ENCODE data around the gene DIP2B. TPM values are rescaled to one million over a fixed set of nuclear protein-coding genes. Genes with fewer than 3 reads are reported as not detected.
A peak's percentile ranks its signal among the peaks of the same experiment; 100 is the strongest.
"Not testable (repeated sequence)": the region's sequence is repeated elsewhere in the genome, so short reads cannot be mapped to it uniquely, and the experiment has no call there.

DIP2B gene
- total RNA-seq, 1 donor from 2014 or later: 45.1 TPM

DNA sequence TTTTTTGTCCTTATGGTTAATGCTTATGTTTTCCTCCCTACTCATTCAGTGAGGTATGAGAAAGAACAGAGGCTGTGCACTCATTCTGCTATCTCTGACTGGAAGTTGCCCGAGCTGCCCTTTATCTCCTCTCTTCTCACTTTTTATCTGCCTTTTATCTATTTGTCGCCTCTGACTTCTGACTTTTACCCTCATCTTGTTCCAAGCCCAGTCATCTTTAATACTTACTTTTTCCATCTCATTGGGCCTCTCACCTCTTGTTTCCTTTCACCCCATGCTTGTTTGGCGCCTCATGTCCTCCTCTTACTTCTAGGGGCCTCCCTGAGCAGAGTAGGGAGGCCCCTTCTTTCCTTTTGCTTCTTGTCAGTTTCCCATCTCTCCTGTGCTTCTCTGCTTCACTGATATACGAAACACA is 50.7 kb downstream of the DIP2B start:
- no peak overlapping the region for H3K4me3 Mint-ChIP-seq (ENCODE audit: unreplicated experiment)
- H3K36me3 Mint-ChIP-seq (ENCODE audit: low read depth, unreplicated experiment): no peaks in the 10 kb centered on the region
- TF ChIP-seq, protein P1, sequence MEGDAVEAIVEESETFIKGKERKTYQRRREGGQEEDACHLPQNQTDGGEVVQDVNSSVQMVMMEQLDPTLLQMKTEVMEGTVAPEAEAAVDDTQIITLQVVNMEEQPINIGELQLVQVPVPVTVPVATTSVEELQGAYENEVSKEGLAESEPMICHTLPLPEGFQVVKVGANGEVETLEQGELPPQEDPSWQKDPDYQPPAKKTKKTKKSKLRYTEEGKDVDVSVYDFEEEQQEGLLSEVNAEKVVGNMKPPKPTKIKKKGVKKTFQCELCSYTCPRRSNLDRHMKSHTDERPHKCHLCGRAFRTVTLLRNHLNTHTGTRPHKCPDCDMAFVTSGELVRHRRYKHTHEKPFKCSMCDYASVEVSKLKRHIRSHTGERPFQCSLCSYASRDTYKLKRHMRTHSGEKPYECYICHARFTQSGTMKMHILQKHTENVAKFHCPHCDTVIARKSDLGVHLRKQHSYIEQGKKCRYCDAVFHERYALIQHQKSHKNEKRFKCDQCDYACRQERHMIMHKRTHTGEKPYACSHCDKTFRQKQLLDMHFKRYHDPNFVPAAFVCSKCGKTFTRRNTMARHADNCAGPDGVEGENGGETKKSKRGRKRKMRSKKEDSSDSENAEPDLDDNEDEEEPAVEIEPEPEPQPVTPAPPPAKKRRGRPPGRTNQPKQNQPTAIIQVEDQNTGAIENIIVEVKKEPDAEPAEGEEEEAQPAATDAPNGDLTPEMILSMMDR (IDR thresholded peaks at IDR 0.05; ENCODE audit: unreplicated experiment): no peak
- peak overlapping the region; percentile 55 for H3K27ac Mint-ChIP-seq (ENCODE audit: unreplicated experiment)
- DNase-seq (ENCODE audit: low spot score): no peak
- H3K9me3 Mint-ChIP-seq (ENCODE audit: unreplicated experiment): no peaks in the 10 kb centered on the region
- peaks cover 23% of the 10 kb centered on the region for H3K4me1 Mint-ChIP-seq (ENCODE audit: unreplicated experiment)
- no peaks in the 10 kb centered on the region for H3K27me3 Mint-ChIP-seq (ENCODE audit: unreplicated experiment)

DNA sequence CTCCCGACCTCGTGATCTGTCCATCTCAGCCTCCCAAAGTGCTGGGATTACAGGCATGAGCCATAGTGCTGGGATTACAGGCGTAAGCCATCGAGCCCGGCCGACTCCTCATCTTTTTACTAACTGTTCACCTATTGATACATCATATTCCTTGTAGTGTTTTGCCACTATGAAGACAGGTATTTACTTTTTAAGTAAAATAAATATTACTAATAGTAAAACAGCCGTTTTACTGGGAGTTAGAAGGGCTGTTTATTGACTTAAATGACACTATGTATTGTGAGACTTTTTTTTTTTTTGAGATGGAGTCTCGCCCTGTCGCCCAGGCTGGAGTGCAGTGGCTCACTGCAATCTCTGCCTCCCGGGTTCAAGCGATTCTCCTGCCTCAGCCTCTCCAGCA is 51.5 kb downstream of the DIP2B start:
- H3K27ac Mint-ChIP-seq (ENCODE audit: unreplicated experiment): no peak overlapping the region
- DNase-seq (ENCODE audit: low spot score): no peak
- H3K36me3 Mint-ChIP-seq (ENCODE audit: low read depth, unreplicated experiment): no peaks in the 10 kb centered on the region
- no peaks in the 10 kb centered on the region for H3K9me3 Mint-ChIP-seq (ENCODE audit: unreplicated experiment)
- TF ChIP-seq, protein P1 (IDR thresholded peaks at IDR 0.05; ENCODE audit: unreplicated experiment): no peak
- H3K4me3 Mint-ChIP-seq (ENCODE audit: unreplicated experiment): no peak overlapping the region
- H3K4me1 Mint-ChIP-seq (ENCODE audit: unreplicated experiment): peaks cover 23% of the 10 kb centered on the region
- no peaks in the 10 kb centered on the region for H3K27me3 Mint-ChIP-seq (ENCODE audit: unreplicated experiment)

DNA sequence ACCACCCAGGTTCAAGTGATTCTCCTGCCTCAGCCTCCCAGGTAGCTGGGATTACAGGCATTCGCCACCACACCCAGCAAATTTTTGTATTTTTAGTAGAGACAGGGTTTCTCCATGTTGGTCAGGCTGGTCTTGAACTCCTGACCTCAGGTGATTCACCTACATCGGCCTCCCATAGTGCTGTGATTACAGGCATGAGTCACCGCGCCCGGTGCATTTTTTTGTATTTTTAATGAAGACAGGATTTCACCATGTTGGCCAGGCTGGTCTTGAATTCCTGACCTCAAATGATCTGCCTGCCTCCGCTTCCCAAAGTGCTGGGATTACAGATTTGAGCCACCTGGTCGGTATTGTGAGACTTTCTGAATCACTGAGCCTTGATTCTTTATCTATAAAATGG is 52.0 kb downstream of the DIP2B start:
- not testable (repeated sequence) for H3K4me3 Mint-ChIP-seq (ENCODE audit: unreplicated experiment); H3K27me3 Mint-ChIP-seq (ENCODE audit: unreplicated experiment); H3K36me3 Mint-ChIP-seq (ENCODE audit: low read depth, unreplicated experiment); DNase-seq (ENCODE audit: low spot score); H3K27ac Mint-ChIP-seq (ENCODE audit: unreplicated experiment); H3K9me3 Mint-ChIP-seq (ENCODE audit: unreplicated experiment)
- H3K4me1 Mint-ChIP-seq (ENCODE audit: unreplicated experiment): peaks cover 23% of the 10 kb centered on the region

DNA sequence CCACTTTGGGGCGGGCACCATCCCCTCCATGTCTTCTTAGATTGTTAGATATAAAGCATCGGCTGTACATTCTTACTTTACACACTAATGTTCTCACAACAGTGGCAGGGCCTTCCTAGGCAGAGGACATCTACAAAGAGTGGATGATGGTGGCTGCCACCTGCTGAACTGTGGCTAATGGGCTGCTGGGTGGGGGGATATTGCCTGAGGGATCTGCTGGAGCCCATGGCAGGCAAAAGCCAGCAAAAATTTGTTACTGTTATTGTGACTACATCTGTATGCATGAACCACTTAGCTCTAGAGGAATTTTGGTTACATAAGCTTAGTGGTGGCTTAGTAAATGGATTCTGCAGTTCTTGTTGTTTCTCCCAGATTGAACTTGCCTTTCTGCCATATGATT is 52.6 kb downstream of the DIP2B start:
- H3K4me3 Mint-ChIP-seq (ENCODE audit: unreplicated experiment): no peak overlapping the region
- peaks cover 23% of the 10 kb centered on the region for H3K4me1 Mint-ChIP-seq (ENCODE audit: unreplicated experiment)
- no peak for DNase-seq (ENCODE audit: low spot score)
- no peaks in the 10 kb centered on the region for H3K36me3 Mint-ChIP-seq (ENCODE audit: low read depth, unreplicated experiment)
- TF ChIP-seq, protein P1 (IDR thresholded peaks at IDR 0.05; ENCODE audit: unreplicated experiment): no peak
- H3K27me3 Mint-ChIP-seq (ENCODE audit: unreplicated experiment): no peaks in the 10 kb centered on the region
- no peak overlapping the region for H3K27ac Mint-ChIP-seq (ENCODE audit: unreplicated experiment)
- no peaks in the 10 kb centered on the region for H3K9me3 Mint-ChIP-seq (ENCODE audit: unreplicated experiment)

DNA sequence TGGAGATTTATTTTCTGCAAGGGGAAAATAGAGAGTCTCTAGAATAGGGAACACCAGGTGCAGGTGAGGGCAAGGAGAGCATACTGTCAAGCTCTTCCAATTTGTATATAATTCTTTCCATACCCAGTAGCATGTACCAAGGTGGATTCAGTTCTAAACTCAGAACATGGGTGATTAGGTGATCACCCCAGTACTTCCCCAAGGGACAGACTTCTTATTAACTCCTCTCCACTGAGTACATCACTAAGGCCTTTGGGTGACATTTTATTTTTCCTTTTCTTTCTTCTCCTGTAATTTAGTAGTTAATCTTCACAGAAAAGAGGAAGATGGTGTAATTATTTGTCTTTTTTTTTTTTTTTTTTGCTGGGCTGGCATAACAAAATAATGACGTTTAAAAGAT is 54.2 kb downstream of the DIP2B start:
- no peak for DNase-seq (ENCODE audit: low spot score)
- Mint-ChIP-seq H3K9me3 (ENCODE audit: unreplicated experiment) (no peaks in the 10 kb centered on the region), H3K4me1 (ENCODE audit: unreplicated experiment) (peaks cover 18% of the 10 kb centered on the region), H3K36me3 (ENCODE audit: low read depth, unreplicated experiment) (no peaks in the 10 kb centered on the region), H3K4me3 (ENCODE audit: unreplicated experiment) (no peak overlapping the region), H3K27me3 (ENCODE audit: unreplicated experiment) (no peaks in the 10 kb centered on the region), H3K27ac (ENCODE audit: unreplicated experiment) (no peak overlapping the region)
- TF ChIP-seq, protein P1 (IDR thresholded peaks at IDR 0.05; ENCODE audit: unreplicated experiment): no peak
